H7 (cell line): ENCODE results near the gene EML1. TPM values are rescaled to one million over a fixed set of nuclear protein-coding genes. Genes with fewer than 3 reads are reported as not detected.
"Not testable (repeated sequence)": the region's sequence is repeated elsewhere in the genome, so short reads cannot be mapped to it uniquely, and the experiment has no call there.

Experiments
- DNase-seq: peaks from one replicate; pipeline ENCODE4 v3.0.0; 2012
- H3K27me3 ChIP-seq: 2 replicates; pipeline ENCODE4 v1.6.0; 2011; ENCODE audit warnings: mild to moderate bottlenecking, low read length; ENCODE audit not compliant: control insufficient read depth, insufficient read depth
- H3K36me3 ChIP-seq: replicated peaks from 2 replicates; pipeline ENCODE4 v1.5.1; 2011; ENCODE audit warnings: low read length; ENCODE audit not compliant: control insufficient read depth, insufficient read depth
- H3K4me3 ChIP-seq: 2 replicates; pipeline ENCODE4 v1.5.1; 2011; ENCODE audit warnings: low read depth, mild to moderate bottlenecking, control low read depth, low read length, moderate library complexity; ENCODE audit not compliant: insufficient read depth
- total RNA-seq: library from RNA; depleted of rRNA; stranded (reverse); fragments of >200 nt; shearing (Covaris generic); gene quantifications from 2 replicates; pipeline ENCODE4 v1.2.3, GENCODE V29; 2014

EML1 gene
- total RNA-seq, 1 experiment from 2014 or later, result 19.1 TPM

GRCh38 chr14:99752486-99753121, 40.6 kb upstream of the EML1 start:
- no peaks in the 10 kb centered on the region for H3K27me3 ChIP-seq
- no peaks in the 10 kb centered on the region for H3K36me3 ChIP-seq
- no peak overlapping the region for H3K4me3 ChIP-seq
- peak; percentile 56 for DNase-seq

- Histone ChIP-seq H3K36me3 (no peaks in the 10 kb centered on the region), H3K27me3 (no peaks in the 10 kb centered on the region), H3K4me3 (no peak overlapping the region)
- DNase-seq, result peak; percentile 87
These were observed 39.7 kb upstream of the EML1 start for GRCh38 chr14:99753225-99754140.

- peak; percentile 50 for DNase-seq
- Histone ChIP-seq H3K27me3 (no peaks in the 10 kb centered on the region), H3K4me3 (no peak overlapping the region), H3K36me3 (no peaks in the 10 kb centered on the region)
These were observed 38.8 kb upstream of the EML1 start for GRCh38 chr14:99754141-99755067.

GRCh38 chr14:99755068-99755405, 38.2 kb upstream of the EML1 start:
- H3K4me3 ChIP-seq, result no peak overlapping the region
- no peaks in the 10 kb centered on the region for H3K27me3 ChIP-seq
- H3K36me3 ChIP-seq, result no peaks in the 10 kb centered on the region
- peak; percentile 37 for DNase-seq

GRCh38 chr14:99755629-99756603, 37.3 kb upstream of the EML1 start:
- peak; percentile 41 for DNase-seq
- Histone ChIP-seq H3K36me3 (no peaks in the 10 kb centered on the region), H3K4me3 (no peak overlapping the region), H3K27me3 (no peaks in the 10 kb centered on the region)

- no peaks in the 10 kb centered on the region for H3K27me3 ChIP-seq
- H3K36me3 ChIP-seq, result no peaks in the 10 kb centered on the region
- H3K4me3 ChIP-seq, result no peak overlapping the region
- DNase-seq, result no peak
These were observed 36.4 kb upstream of the EML1 start for GRCh38 chr14:99756796-99757195.

- no peak overlapping the region for H3K4me3 ChIP-seq
- H3K27me3 ChIP-seq, result no peaks in the 10 kb centered on the region
- H3K36me3 ChIP-seq, result no peaks in the 10 kb centered on the region
- DNase-seq, result no peak
These were observed 35.7 kb upstream of the EML1 start for GRCh38 chr14:99757331-99758070.

- Histone ChIP-seq H3K27me3 (no peaks in the 10 kb centered on the region), H3K36me3 (no peaks in the 10 kb centered on the region), H3K4me3 (no peak overlapping the region)
- DNase-seq, result peak; percentile 88
These were observed 34.9 kb upstream of the EML1 start for GRCh38 chr14:99758121-99758821.

- Histone ChIP-seq H3K27me3 (no peaks in the 10 kb centered on the region), H3K4me3 (no peak overlapping the region), H3K36me3 (no peaks in the 10 kb centered on the region)
- peak; percentile 49 for DNase-seq
These were observed 34.2 kb upstream of the EML1 start for GRCh38 chr14:99758872-99759545.

- H3K4me3 ChIP-seq, result no peak overlapping the region
- no peaks in the 10 kb centered on the region for H3K27me3 ChIP-seq
- H3K36me3 ChIP-seq, result no peaks in the 10 kb centered on the region
- DNase-seq, result no peak
These were observed 33.7 kb upstream of the EML1 start for GRCh38 chr14:99759546-99759925.

- no peaks in the 10 kb centered on the region for H3K27me3 ChIP-seq
- DNase-seq, result no peak
- H3K36me3 ChIP-seq, result no peaks in the 10 kb centered on the region
- no peak overlapping the region for H3K4me3 ChIP-seq
These were observed 32.4 kb upstream of the EML1 start for GRCh38 chr14:99760817-99761216.

GRCh38 chr14:99762911-99763310, 30.3 kb upstream of the EML1 start:
- not testable (repeated sequence) for H3K27me3 ChIP-seq, H3K4me3 ChIP-seq, DNase-seq, H3K36me3 ChIP-seq
